ENCODE measurements around the gene COX4I1.

COX4I1 gene

DNA sequence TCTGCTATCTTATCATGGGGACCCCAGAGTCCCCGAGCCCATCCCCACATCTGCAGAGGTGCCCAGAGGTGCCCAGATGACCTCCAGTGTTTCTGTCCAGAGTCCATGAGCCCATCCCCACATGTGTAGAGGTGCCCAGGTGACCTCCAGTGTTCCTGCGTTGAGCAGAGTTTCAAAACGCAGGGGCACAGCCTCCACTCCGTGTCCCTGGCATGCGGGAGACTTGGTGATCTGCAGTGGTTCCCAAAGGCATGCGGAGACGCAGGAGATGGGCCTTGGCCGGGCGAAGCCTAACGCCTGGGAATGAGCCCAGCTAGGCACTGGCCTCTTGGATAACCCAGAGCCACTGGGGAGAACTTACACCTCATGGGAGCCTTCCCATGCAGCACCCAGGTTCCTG is 41.3 kb downstream of the COX4I1 start:
- no peak overlapping the region for H3K4me2 ChIP-seq (ENCODE audit: low read length)
- peaks cover 3 to 6% of the 10 kb centered on the region in 2 experiments for H3K4me1 ChIP-seq (ENCODE audit: control insufficient read depth in 1 of 2, insufficient read depth in 2 of 2, low read length in 2 of 2)
- no peak overlapping the region for H3K4me3 ChIP-seq (ENCODE audit: low read depth, low read length)
- no peak overlapping the region for H3K14ac ChIP-seq (ENCODE audit: low read length)
- WGBS (ENCODE audit: extremely low coverage, insufficient coverage, insufficient read length), result no CpG with 5 or more reads among the region's 10 CpGs
- DNase-seq, result no peak
- no peaks in the 10 kb centered on the region for H3K79me1 ChIP-seq (ENCODE audit: low read length)
- H3K9ac ChIP-seq (ENCODE audit: low read length), result no peak overlapping the region
- H2AFZ ChIP-seq (ENCODE audit: insufficient read depth, low read length, poor library complexity), result no peak overlapping the region
- no peaks in the 10 kb centered on the region for H3K79me2 ChIP-seq (ENCODE audit: control insufficient read depth, insufficient read depth, low read length, poor library complexity)
- H2BK120ac ChIP-seq (ENCODE audit: insufficient read depth, low read length, poor library complexity), result no peak overlapping the region
- H3K18ac ChIP-seq (ENCODE audit: low read length), result no peak overlapping the region
- H2BK5ac ChIP-seq (ENCODE audit: low read depth, low read length, poor library complexity), result no peak overlapping the region
- H4K91ac ChIP-seq (ENCODE audit: low read depth, low read length), result no peak overlapping the region
- no peak overlapping the region for H2BK12ac ChIP-seq (ENCODE audit: low read length)
- H2AK5ac ChIP-seq (ENCODE audit: low read length), result no peak overlapping the region
- no peak overlapping the region for H3K23ac ChIP-seq (ENCODE audit: low read length)
- H3K36me3 ChIP-seq (ENCODE audit: control insufficient read depth in 1 of 2, insufficient read depth in 2 of 2, low read length in 2 of 2), result no peaks in the 10 kb centered on the region
- peaks cover 2% of the 10 kb centered on the region for H3K27me3 ChIP-seq (ENCODE audit: insufficient read depth, low read length)
- H4K12ac ChIP-seq (ENCODE audit: low read depth, low read length), result no peak overlapping the region
- H4K8ac ChIP-seq (ENCODE audit: low read depth, low read length), result no peak overlapping the region
- no peak overlapping the region for H3K27ac ChIP-seq (ENCODE audit: low read depth, low read length)
- H3K9me3 ChIP-seq (ENCODE audit: insufficient read depth, low read depth, low read length), result peaks cover 5% of the 10 kb centered on the region
- H3K4ac ChIP-seq (ENCODE audit: low read depth, low read length), result no peak overlapping the region

- Histone ChIP-seq H3K4me3 (ENCODE audit: low read depth, low read length) (no peak overlapping the region), H3K36me3 (ENCODE audit: control insufficient read depth in 1 of 2, insufficient read depth in 2 of 2, low read length in 2 of 2) (no peaks in the 10 kb centered on the region), H3K18ac (ENCODE audit: low read length) (no peak overlapping the region), H2AFZ (ENCODE audit: insufficient read depth, low read length, poor library complexity) (no peak overlapping the region), H3K27ac (ENCODE audit: low read depth, low read length) (no peak overlapping the region), H3K79me1 (ENCODE audit: low read length) (no peaks in the 10 kb centered on the region), H3K14ac (ENCODE audit: low read length) (no peak overlapping the region), H3K4me2 (ENCODE audit: low read length) (no peak overlapping the region), H4K91ac (ENCODE audit: low read depth, low read length) (no peak overlapping the region), H3K9ac (ENCODE audit: low read length) (no peak overlapping the region), H2AK5ac (ENCODE audit: low read length) (no peak overlapping the region), H2BK120ac (ENCODE audit: insufficient read depth, low read length, poor library complexity) (no peak overlapping the region), H3K79me2 (ENCODE audit: control insufficient read depth, insufficient read depth, low read length, poor library complexity) (no peaks in the 10 kb centered on the region), H3K27me3 (ENCODE audit: insufficient read depth, low read length) (peaks cover 2% of the 10 kb centered on the region), H3K9me3 (ENCODE audit: insufficient read depth, low read depth, low read length) (peaks cover 5% of the 10 kb centered on the region), H2BK5ac (ENCODE audit: low read depth, low read length, poor library complexity) (no peak overlapping the region), H3K23ac (ENCODE audit: low read length) (no peak overlapping the region), H4K8ac (ENCODE audit: low read depth, low read length) (no peak overlapping the region), H4K12ac (ENCODE audit: low read depth, low read length) (no peak overlapping the region), H3K4me1 (ENCODE audit: control insufficient read depth in 1 of 2, insufficient read depth in 2 of 2, low read length in 2 of 2) (no peaks in the 10 kb centered on the region), H2BK12ac (ENCODE audit: low read length) (no peak overlapping the region), H3K4ac (ENCODE audit: low read depth, low read length) (no peak overlapping the region)
- WGBS (ENCODE audit: extremely low coverage, insufficient coverage, insufficient read length), result no CpG with 5 or more reads among the region's 9 CpGs
- peak in 1 of 2 donors; percentile 44 for DNase-seq
Measured at GRCh38 chr16:85842435-85842834, 42.9 kb downstream of the COX4I1 start.

DNA sequence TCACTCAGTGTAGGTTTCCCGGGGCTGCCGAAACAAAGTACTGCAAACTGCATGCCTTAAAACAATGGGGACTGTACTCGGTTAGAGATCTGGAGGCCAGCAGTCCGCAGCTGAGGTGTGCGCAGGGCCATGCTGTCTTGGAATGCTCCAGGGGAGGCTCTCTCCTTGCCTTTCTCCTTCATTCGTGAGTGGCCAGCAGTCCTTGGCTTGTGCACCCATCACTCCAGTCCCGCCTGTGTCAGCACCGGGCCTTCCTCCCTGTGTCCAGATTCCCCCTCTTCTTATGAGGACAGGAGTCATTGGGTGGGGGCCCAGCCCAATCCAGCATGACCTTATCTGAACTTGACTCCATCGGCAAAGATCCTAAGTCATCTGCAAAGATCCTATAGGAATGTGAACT is 43.4 kb downstream of the COX4I1 start:
- H3K4me3 ChIP-seq (ENCODE audit: low read depth, low read length), result no peak overlapping the region
- H4K8ac ChIP-seq (ENCODE audit: low read depth, low read length), result no peak overlapping the region
- no peaks in the 10 kb centered on the region for H3K4me1 ChIP-seq (ENCODE audit: control insufficient read depth in 1 of 2, insufficient read depth in 2 of 2, low read length in 2 of 2)
- no peak overlapping the region for H2BK120ac ChIP-seq (ENCODE audit: insufficient read depth, low read length, poor library complexity)
- H3K79me2 ChIP-seq (ENCODE audit: control insufficient read depth, insufficient read depth, low read length, poor library complexity), result no peaks in the 10 kb centered on the region
- H3K27ac ChIP-seq (ENCODE audit: low read depth, low read length), result no peak overlapping the region
- no peak overlapping the region for H2BK12ac ChIP-seq (ENCODE audit: low read length)
- no peak overlapping the region for H4K12ac ChIP-seq (ENCODE audit: low read depth, low read length)
- H2BK5ac ChIP-seq (ENCODE audit: low read depth, low read length, poor library complexity), result no peak overlapping the region
- DNase-seq, result peak in 1 of 2 donors; percentile 27
- no peak overlapping the region for H3K23ac ChIP-seq (ENCODE audit: low read length)
- H3K18ac ChIP-seq (ENCODE audit: low read length), result no peak overlapping the region
- WGBS (ENCODE audit: extremely low coverage, insufficient coverage, insufficient read length), result no CpG with 5 or more reads among the region's 9 CpGs
- H3K79me1 ChIP-seq (ENCODE audit: low read length), result no peaks in the 10 kb centered on the region
- H3K14ac ChIP-seq (ENCODE audit: low read length), result no peak overlapping the region
- peaks cover 2% of the 10 kb centered on the region for H3K27me3 ChIP-seq (ENCODE audit: insufficient read depth, low read length)
- no peak overlapping the region for H2AFZ ChIP-seq (ENCODE audit: insufficient read depth, low read length, poor library complexity)
- H3K9ac ChIP-seq (ENCODE audit: low read length), result no peak overlapping the region
- H3K4me2 ChIP-seq (ENCODE audit: low read length), result no peak overlapping the region
- H2AK5ac ChIP-seq (ENCODE audit: low read length), result no peak overlapping the region
- H3K36me3 ChIP-seq (ENCODE audit: control insufficient read depth in 1 of 2, insufficient read depth in 2 of 2, low read length in 2 of 2), result no peaks in the 10 kb centered on the region
- peaks cover 5% of the 10 kb centered on the region for H3K9me3 ChIP-seq (ENCODE audit: insufficient read depth, low read depth, low read length)
- H4K91ac ChIP-seq (ENCODE audit: low read depth, low read length), result no peak overlapping the region
- no peak overlapping the region for H3K4ac ChIP-seq (ENCODE audit: low read depth, low read length)

GRCh38 chr16:85843471-85844168 is 44.1 kb downstream of the COX4I1 start:
- Histone ChIP-seq H2BK5ac (ENCODE audit: low read depth, low read length, poor library complexity) (no peak overlapping the region), H3K36me3 (ENCODE audit: control insufficient read depth in 1 of 2, insufficient read depth in 2 of 2, low read length in 2 of 2) (no peaks in the 10 kb centered on the region), H4K12ac (ENCODE audit: low read depth, low read length) (no peak overlapping the region), H3K9ac (ENCODE audit: low read length) (no peak overlapping the region), H3K9me3 (ENCODE audit: insufficient read depth, low read depth, low read length) (peaks cover 5% of the 10 kb centered on the region), H3K4me2 (ENCODE audit: low read length) (no peak overlapping the region), H3K4ac (ENCODE audit: low read depth, low read length) (no peak overlapping the region), H4K91ac (ENCODE audit: low read depth, low read length) (no peak overlapping the region), H3K27me3 (ENCODE audit: insufficient read depth, low read length) (peaks cover 2% of the 10 kb centered on the region), H3K79me2 (ENCODE audit: control insufficient read depth, insufficient read depth, low read length, poor library complexity) (no peaks in the 10 kb centered on the region), H2AFZ (ENCODE audit: insufficient read depth, low read length, poor library complexity) (no peak overlapping the region), H3K23ac (ENCODE audit: low read length) (no peak overlapping the region), H3K14ac (ENCODE audit: low read length) (no peak overlapping the region), H3K18ac (ENCODE audit: low read length) (no peak overlapping the region), H3K4me1 (ENCODE audit: control insufficient read depth in 1 of 2, insufficient read depth in 2 of 2, low read length in 2 of 2) (no peaks in the 10 kb centered on the region), H2BK12ac (ENCODE audit: low read length) (no peak overlapping the region), H4K8ac (ENCODE audit: low read depth, low read length) (no peak overlapping the region), H3K4me3 (ENCODE audit: low read depth, low read length) (no peak overlapping the region), H3K79me1 (ENCODE audit: low read length) (no peaks in the 10 kb centered on the region), H3K27ac (ENCODE audit: low read depth, low read length) (no peak overlapping the region), H2BK120ac (ENCODE audit: insufficient read depth, low read length, poor library complexity) (no peak overlapping the region), H2AK5ac (ENCODE audit: low read length) (no peak overlapping the region)
- DNase-seq, result no peak
- WGBS (ENCODE audit: extremely low coverage, insufficient coverage, insufficient read length), result 100% methylated on average over 2 of the region's 11 CpGs
